ENCODE data around the gene CCDC38. TPM values are rescaled to one million over a fixed set of nuclear protein-coding genes. Genes with fewer than 3 reads are reported as not detected.
A peak's percentile ranks its signal among the peaks of the same experiment; 100 is the strongest.

CCDC38 gene
- 0.48 TPM in 1 of 2 replicates, not detected in the other for total RNA-seq
- polyA plus RNA-seq, result 0.55 TPM in 1 of 2 replicates, not detected in the other

- Histone ChIP-seq H3K27ac (peak within 1 kb of the TSS; percentile 73), H3K4me1 (ENCODE audit: insufficient read depth) (no peaks in the 10 kb centered on the region), H3K27me3 (no peaks in the 10 kb centered on the region), H3K36me3 (replicated peaks; ENCODE audit: insufficient read depth, low read depth) (no peaks in the 10 kb centered on the region), H3K79me2 (no peaks in the 10 kb centered on the region), H3K4me3 (peak within 1 kb of the TSS; percentile 76), H3K4me2 (peak within 1 kb of the TSS; percentile 89), H3K9me2 (replicated peaks; ENCODE audit: insufficient read depth) (no peaks in the 10 kb centered on the region), H3K9me3 (ENCODE audit: low read depth) (no peaks in the 10 kb centered on the region), H2AFZ (peak within 1 kb of the TSS; percentile 92), H4K20me1 (ENCODE audit: insufficient read depth, poor library complexity, severe bottlenecking) (no peaks in the 10 kb centered on the region)
- TF ChIP-seq EZH2phosphoT487 (IDR thresholded peaks at IDR 0.05; ENCODE audit: low read depth, severe bottlenecking, unreplicated experiment) (no peak), CTCF (IDR thresholded peaks at IDR 0.05; ENCODE audit: poor library complexity) (no peak), EZH2 (IDR thresholded peaks at IDR 0.05; ENCODE audit: borderline replicate concordance) (no peak)
- WGBS (ENCODE audit: low lambda C conversion rate, missing lambda C conversion rate), result under 1% methylated on average over 32 of the region's 51 CpGs
- DNase-seq (ENCODE audit: low spot score), result peak; percentile 85
Observed at GRCh38 chr12:95942524-95943329, at the start of gene CCDC38. Gene CCDC38, minus strand, starts transcription at chr12:95942614. Its CDS starts 6,105 bp downstream, at chr12:95936509.

GRCh38 chr12:95990136-95990535 is 47.7 kb upstream of the CCDC38 start:
- H3K27ac ChIP-seq, result no peak overlapping the region
- H3K36me3 ChIP-seq (replicated peaks; ENCODE audit: insufficient read depth, low read depth), result no peaks in the 10 kb centered on the region
- no peak for DNase-seq (ENCODE audit: low spot score)
- H3K79me2 ChIP-seq, result no peaks in the 10 kb centered on the region
- H3K4me1 ChIP-seq (ENCODE audit: insufficient read depth), result no peaks in the 10 kb centered on the region
- H2AFZ ChIP-seq, result no peak overlapping the region
- H3K4me2 ChIP-seq, result no peak overlapping the region
- no peak overlapping the region for H3K4me3 ChIP-seq
- no peaks in the 10 kb centered on the region for H3K27me3 ChIP-seq
- H3K9me3 ChIP-seq (ENCODE audit: low read depth), result no peaks in the 10 kb centered on the region
- no peak for TF ChIP-seq EZH2 (IDR thresholded peaks at IDR 0.05; ENCODE audit: borderline replicate concordance)
- no peak for TF ChIP-seq CTCF (IDR thresholded peaks at IDR 0.05; ENCODE audit: poor library complexity)
- no peak for TF ChIP-seq EZH2phosphoT487 (IDR thresholded peaks at IDR 0.05; ENCODE audit: low read depth, severe bottlenecking, unreplicated experiment)
- no peaks in the 10 kb centered on the region for H4K20me1 ChIP-seq (ENCODE audit: insufficient read depth, poor library complexity, severe bottlenecking)
- no peaks in the 10 kb centered on the region for H3K9me2 ChIP-seq (replicated peaks; ENCODE audit: insufficient read depth)
- 80% methylated on average over 7 of the region's 7 CpGs for WGBS (ENCODE audit: low lambda C conversion rate, missing lambda C conversion rate)

GRCh38 chr12:95989504-95990123 is 47.2 kb upstream of the CCDC38 start:
- no peaks in the 10 kb centered on the region for H4K20me1 ChIP-seq (ENCODE audit: insufficient read depth, poor library complexity, severe bottlenecking)
- no peaks in the 10 kb centered on the region for H3K9me3 ChIP-seq (ENCODE audit: low read depth)
- H3K4me1 ChIP-seq (ENCODE audit: insufficient read depth), result no peaks in the 10 kb centered on the region
- H3K27me3 ChIP-seq, result no peaks in the 10 kb centered on the region
- no peaks in the 10 kb centered on the region for H3K9me2 ChIP-seq (replicated peaks; ENCODE audit: insufficient read depth)
- H3K4me3 ChIP-seq, result no peak overlapping the region
- TF ChIP-seq EZH2phosphoT487 (IDR thresholded peaks at IDR 0.05; ENCODE audit: low read depth, severe bottlenecking, unreplicated experiment) (no peak), CTCF (IDR thresholded peaks at IDR 0.05; ENCODE audit: poor library complexity) (no peak), EZH2 (IDR thresholded peaks at IDR 0.05; ENCODE audit: borderline replicate concordance) (no peak)
- no peak for DNase-seq (ENCODE audit: low spot score)
- 68% methylated on average over 4 of the region's 4 CpGs for WGBS (ENCODE audit: low lambda C conversion rate, missing lambda C conversion rate)
- no peak overlapping the region for H3K27ac ChIP-seq
- no peak overlapping the region for H3K4me2 ChIP-seq
- no peaks in the 10 kb centered on the region for H3K36me3 ChIP-seq (replicated peaks; ENCODE audit: insufficient read depth, low read depth)
- H2AFZ ChIP-seq, result no peak overlapping the region
- H3K79me2 ChIP-seq, result no peaks in the 10 kb centered on the region

Measured in hepatocyte (in vitro differentiated cells).